ENCODE data around the gene DMRTC2. TPM values are rescaled to one million over a fixed set of nuclear protein-coding genes. Genes with fewer than 3 reads are reported as not detected.

Gene DMRTC2
- total RNA-seq, 1 donor from 2014 or later = not detected

DNA sequence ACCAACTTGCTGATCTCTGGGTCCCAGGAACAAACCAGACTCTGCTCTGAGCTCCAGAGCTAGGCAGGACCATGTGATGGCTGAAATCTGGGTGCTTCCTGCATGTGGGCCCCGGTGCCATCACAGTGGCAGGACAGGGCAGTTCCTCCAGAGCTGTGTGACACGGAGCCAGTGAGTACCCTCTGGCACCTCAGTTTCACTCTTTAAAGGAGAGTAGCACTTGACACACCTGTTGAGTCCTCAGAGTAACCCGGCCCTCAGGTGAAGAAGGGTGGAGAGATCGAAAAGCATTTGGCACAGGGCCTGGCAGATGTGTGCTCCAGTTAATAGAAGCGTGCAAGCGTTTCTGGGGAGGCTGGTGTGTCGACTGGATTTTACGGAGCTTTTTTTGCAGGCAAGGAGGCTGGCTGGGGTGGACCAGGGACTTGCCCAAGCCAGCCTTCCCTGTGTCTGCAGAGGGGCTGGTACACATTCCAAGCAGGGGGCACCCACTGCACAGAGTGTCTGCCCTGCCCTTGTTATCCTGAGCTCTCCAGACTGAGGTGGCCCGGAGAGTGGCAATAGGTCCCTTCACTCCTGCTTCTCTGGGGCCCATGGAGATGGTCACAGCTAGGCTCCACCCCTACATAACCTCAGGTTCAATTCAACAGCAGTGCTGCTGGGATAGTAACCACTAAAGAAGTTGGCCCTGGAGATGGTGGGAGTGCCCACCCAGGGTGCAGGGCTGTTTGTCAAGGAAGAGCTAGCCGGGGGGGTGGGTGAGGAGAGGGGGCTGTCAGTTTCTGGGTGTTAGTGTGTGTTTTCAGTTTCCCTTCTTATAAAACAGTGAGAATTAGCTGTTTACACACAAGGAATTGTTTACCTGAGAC, 23.5 kb downstream of the DMRTC2 start:
- TF ChIP-seq, protein P1, sequence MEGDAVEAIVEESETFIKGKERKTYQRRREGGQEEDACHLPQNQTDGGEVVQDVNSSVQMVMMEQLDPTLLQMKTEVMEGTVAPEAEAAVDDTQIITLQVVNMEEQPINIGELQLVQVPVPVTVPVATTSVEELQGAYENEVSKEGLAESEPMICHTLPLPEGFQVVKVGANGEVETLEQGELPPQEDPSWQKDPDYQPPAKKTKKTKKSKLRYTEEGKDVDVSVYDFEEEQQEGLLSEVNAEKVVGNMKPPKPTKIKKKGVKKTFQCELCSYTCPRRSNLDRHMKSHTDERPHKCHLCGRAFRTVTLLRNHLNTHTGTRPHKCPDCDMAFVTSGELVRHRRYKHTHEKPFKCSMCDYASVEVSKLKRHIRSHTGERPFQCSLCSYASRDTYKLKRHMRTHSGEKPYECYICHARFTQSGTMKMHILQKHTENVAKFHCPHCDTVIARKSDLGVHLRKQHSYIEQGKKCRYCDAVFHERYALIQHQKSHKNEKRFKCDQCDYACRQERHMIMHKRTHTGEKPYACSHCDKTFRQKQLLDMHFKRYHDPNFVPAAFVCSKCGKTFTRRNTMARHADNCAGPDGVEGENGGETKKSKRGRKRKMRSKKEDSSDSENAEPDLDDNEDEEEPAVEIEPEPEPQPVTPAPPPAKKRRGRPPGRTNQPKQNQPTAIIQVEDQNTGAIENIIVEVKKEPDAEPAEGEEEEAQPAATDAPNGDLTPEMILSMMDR (IDR thresholded peaks at IDR 0.05) = no peak
- H3K36me3 Mint-ChIP-seq (ENCODE audit: unreplicated experiment) = peaks cover 40% of the 10 kb centered on the region
- H3K27me3 Mint-ChIP-seq (ENCODE audit: unreplicated experiment) = no peaks in the 10 kb centered on the region
- peaks cover 7% of the 10 kb centered on the region for H3K4me1 Mint-ChIP-seq (ENCODE audit: unreplicated experiment)
- no peak overlapping the region for H3K4me3 Mint-ChIP-seq (ENCODE audit: unreplicated experiment)
- H3K9me3 Mint-ChIP-seq (ENCODE audit: unreplicated experiment) = no peaks in the 10 kb centered on the region
- DNase-seq (ENCODE audit: extremely low spot score, unreplicated experiment) = no peak
- H3K27ac Mint-ChIP-seq (ENCODE audit: unreplicated experiment) = no peak overlapping the region

GRCh38 chr19:41868989-41869300, 24.1 kb downstream of the DMRTC2 start:
- H3K27ac Mint-ChIP-seq (ENCODE audit: unreplicated experiment) = no peak overlapping the region
- H3K9me3 Mint-ChIP-seq (ENCODE audit: unreplicated experiment) = no peaks in the 10 kb centered on the region
- no peak overlapping the region for H3K4me3 Mint-ChIP-seq (ENCODE audit: unreplicated experiment)

DNA sequence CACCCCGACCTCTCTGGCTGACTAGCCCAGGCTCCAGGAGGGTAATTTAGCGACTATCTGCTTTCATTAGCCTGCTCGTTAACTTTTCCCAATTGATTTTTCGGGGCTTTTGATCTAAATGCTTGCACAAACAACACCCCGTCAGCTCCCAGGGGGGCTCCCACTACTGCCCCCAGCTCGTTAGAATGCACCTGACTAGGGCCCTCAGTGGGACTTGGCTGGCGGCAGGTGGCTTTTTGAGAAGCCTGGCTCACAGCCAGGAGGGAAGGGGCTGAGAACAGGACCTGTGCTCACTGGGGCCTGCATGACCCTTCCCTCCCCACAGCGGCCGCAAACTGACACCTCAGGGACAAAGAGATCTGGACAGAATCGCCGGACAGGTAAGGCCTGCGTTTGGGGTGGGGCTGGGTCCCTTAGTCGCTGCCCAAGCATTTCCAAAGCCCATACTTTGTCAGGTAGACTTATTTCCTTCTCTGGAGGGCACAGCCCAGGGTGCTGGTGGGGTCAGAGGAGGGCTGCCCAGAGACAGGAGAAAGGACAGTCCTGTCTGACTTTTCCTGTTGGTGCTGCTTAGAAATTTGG, 24.6 kb downstream of the DMRTC2 start:
- DNase-seq (ENCODE audit: extremely low spot score, unreplicated experiment) = no peak
- TF ChIP-seq, protein P1 (IDR thresholded peaks at IDR 0.05) = no peak
- no peak overlapping the region for H3K27ac Mint-ChIP-seq (ENCODE audit: unreplicated experiment)
- no peak overlapping the region for H3K4me3 Mint-ChIP-seq (ENCODE audit: unreplicated experiment)
- peaks cover 31% of the 10 kb centered on the region for H3K36me3 Mint-ChIP-seq (ENCODE audit: unreplicated experiment)
- H3K4me1 Mint-ChIP-seq (ENCODE audit: unreplicated experiment) = peaks cover 3% of the 10 kb centered on the region
- H3K27me3 Mint-ChIP-seq (ENCODE audit: unreplicated experiment) = no peaks in the 10 kb centered on the region
- no peaks in the 10 kb centered on the region for H3K9me3 Mint-ChIP-seq (ENCODE audit: unreplicated experiment)

More at GRCh38 chr19:41868989-41869300, 24.1 kb downstream of the DMRTC2 start:
- H3K27me3 Mint-ChIP-seq (ENCODE audit: unreplicated experiment) = no peaks in the 10 kb centered on the region
- TF ChIP-seq, protein P1 (IDR thresholded peaks at IDR 0.05) = no peak
- DNase-seq (ENCODE audit: extremely low spot score, unreplicated experiment) = no peak
- H3K36me3 Mint-ChIP-seq (ENCODE audit: unreplicated experiment) = peaks cover 36% of the 10 kb centered on the region
- peaks cover 5% of the 10 kb centered on the region for H3K4me1 Mint-ChIP-seq (ENCODE audit: unreplicated experiment)

- H3K27me3 Mint-ChIP-seq (ENCODE audit: unreplicated experiment) = no peaks in the 10 kb centered on the region
- no peak overlapping the region for H3K4me3 Mint-ChIP-seq (ENCODE audit: unreplicated experiment)
- H3K9me3 Mint-ChIP-seq (ENCODE audit: unreplicated experiment) = no peaks in the 10 kb centered on the region
- no peak for DNase-seq (ENCODE audit: extremely low spot score, unreplicated experiment)
- H3K36me3 Mint-ChIP-seq (ENCODE audit: unreplicated experiment) = peaks cover 26% of the 10 kb centered on the region
- TF ChIP-seq, protein P1 (IDR thresholded peaks at IDR 0.05) = no peak
- no peak overlapping the region for H3K27ac Mint-ChIP-seq (ENCODE audit: unreplicated experiment)
- peaks cover under 1% of the 10 kb centered on the region for H3K4me1 Mint-ChIP-seq (ENCODE audit: unreplicated experiment)
These were observed 25.6 kb downstream of the DMRTC2 start for GRCh38 chr19:41870401-41870873.
